ENCODE measurements around the gene KAT2A. TPM values are rescaled to one million over a fixed set of nuclear protein-coding genes. Genes with fewer than 3 reads are reported as not detected.
"Not testable (repeated sequence)": the region's sequence is repeated elsewhere in the genome, so short reads cannot be mapped to it uniquely, and the experiment has no call there.

The KAT2A gene
- total RNA-seq = 58.0 TPM

DNA sequence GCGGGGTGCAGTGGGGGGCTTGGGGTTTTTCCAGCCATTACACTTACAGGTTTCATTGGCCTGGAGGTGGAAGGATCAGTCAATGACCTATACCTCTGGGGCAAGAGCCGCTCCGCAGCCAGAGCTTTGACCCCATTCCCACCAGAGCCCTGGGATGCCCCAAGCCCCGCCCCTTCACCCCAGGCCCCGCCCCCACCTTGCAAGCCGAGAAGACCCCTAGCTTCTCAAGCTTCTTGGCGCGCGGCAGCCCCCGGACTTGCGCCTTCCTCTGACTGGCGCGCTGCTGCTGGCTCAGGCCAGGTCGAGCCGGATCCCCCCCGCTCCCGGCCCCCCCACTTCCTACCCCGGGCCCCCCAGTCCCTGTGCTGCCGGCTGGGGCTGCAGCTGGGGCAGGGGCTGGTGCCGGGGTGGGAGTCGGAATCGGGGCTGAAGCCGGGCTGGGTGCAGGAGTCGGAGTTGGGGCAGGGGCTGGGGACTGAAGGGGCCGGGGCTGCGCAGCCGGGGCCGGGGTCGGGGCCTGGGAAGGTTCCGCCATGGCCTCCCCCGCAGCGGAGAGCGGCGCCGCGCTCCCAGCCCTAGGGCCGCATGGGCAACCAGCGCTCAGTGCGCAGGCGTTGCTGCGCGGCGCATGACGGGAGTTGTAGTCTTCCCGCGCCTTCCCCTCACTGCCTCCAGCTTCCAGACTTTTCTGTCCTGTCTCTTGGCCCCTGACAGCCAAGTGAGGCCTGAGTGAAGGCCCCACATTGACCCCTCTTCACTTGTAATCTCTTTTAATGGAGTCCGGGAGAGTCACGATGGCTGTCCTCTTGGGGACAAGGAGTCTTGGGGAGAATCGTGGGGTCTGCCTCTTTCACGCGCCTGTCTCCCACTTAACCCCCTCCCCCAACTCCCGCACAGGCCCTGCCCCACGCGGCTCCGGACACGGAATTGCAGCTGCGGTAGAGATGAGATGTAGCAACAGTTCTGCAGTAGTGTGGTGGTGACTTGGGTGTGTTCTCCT, at the start of gene KAT2A:
Gene KAT2A (minus strand): TSS at position 598 of the 1,000 bp plus-strand sequence. CDS start 63 bp downstream, at position 535.
- DNase-seq (ENCODE audit: low spot score) = peak; percentile 88
- ATAC-seq = peak; percentile 92

DNA sequence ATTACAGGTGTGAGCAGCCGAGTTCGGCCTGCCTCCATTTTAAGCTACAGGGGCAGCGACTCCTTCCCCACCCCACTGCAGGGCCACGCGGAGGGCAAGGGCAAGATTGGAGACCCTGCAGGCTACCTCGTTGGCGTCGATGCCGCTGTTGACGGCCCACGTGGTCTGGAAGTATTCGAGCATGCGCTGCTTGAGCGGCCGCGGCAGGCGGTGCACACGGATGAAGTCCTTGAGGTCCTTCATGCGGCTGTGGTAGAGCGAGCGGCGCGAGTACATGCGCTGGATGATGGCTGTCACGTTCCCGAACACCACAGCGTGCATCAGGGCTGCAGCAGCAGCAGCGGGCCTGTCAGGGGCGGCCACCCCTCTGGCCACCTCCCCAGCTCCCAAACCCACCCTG, 48.2 kb upstream of the KAT2A start:
- intact Hi-C loops (cut with DNase I) = loop anchor here (1.0 kb wide), 1 partner anchor 43 kb away; no protein-coding TSS in a partner anchor
- ATAC-seq = no peak
- no peak for DNase-seq (ENCODE audit: low spot score)

More for the DNA sequence above, at the start of gene KAT2A:
- intact Hi-C loops (cut with DNase I) = no loop called here

DNA sequence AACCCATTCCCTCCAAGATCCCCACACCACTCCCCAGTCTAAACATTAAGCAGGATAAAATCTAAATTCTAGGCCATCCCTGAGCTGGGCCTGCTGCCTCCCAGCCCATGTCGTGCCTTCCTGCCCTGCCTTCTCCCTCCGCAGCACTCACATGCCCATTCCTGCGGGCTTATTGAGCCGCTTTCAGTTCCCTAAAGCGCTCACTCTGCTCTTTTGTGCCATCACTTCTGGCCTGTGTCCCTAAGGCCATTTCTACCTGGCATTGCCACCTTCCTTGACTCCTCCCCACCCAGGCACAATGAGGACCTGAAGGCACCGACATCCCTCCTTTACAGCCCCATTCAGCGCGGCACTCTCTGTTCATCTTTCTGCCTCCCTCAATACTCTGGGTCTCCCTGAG, 46.6 kb upstream of the KAT2A start:
- no peak for DNase-seq (ENCODE audit: low spot score)
- intact Hi-C loops (cut with DNase I) = no loop called here
- ATAC-seq = no peak

DNA sequence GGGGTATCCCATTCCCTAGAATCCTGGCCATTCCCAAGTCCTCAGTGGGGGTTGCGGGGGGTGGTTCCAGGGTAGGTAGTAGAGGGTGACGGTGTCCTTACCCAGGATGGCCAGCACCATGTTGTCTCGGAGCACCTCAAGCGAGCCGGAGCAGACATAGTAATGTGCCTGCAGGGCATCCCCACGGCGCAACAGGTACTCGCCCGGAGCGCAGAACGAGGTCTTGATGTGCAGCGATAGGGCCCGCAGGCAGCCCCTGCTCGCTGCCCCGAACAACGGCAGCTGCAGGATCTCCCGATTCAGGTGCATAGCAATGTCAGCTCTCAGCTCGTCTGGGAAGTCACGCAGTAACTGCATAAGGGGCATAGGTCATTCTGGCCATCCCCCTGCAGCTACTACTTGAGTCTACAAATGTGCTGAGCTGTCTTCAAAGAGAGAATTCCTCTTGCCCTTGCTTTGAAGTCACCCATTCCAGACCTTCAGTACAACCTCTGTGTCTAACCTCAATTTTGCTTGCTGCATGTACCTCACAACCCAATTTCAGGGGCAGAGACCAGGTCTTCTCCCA, 45.1 kb upstream of the KAT2A start:
- no peak for DNase-seq (ENCODE audit: low spot score)
- intact Hi-C loops (cut with DNase I) = no loop called here
- ATAC-seq = no peak

DNA sequence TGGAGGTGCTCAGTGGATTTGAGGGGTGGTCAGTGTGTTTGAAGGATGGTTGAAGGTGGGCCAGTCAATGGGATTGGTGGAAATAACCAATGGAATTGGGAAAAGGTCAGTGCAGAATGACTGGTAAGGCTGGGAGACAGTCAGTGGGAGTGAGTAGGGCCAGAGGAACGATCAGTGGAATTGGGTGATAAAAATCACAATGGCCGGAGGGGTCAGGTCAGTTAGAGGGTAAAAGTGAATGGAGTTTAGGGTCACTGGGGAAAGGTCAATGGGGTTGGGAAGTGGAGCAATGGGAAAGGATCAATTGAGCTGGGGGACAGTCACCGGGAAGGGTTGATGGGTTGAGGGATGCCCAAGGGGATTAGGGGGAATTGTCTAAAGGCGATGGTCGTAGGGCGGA, 44.6 kb upstream of the KAT2A start:
- intact Hi-C loops (cut with DNase I) = no loop called here
- DNase-seq (ENCODE audit: low spot score) = no peak
- no peak for ATAC-seq

DNA sequence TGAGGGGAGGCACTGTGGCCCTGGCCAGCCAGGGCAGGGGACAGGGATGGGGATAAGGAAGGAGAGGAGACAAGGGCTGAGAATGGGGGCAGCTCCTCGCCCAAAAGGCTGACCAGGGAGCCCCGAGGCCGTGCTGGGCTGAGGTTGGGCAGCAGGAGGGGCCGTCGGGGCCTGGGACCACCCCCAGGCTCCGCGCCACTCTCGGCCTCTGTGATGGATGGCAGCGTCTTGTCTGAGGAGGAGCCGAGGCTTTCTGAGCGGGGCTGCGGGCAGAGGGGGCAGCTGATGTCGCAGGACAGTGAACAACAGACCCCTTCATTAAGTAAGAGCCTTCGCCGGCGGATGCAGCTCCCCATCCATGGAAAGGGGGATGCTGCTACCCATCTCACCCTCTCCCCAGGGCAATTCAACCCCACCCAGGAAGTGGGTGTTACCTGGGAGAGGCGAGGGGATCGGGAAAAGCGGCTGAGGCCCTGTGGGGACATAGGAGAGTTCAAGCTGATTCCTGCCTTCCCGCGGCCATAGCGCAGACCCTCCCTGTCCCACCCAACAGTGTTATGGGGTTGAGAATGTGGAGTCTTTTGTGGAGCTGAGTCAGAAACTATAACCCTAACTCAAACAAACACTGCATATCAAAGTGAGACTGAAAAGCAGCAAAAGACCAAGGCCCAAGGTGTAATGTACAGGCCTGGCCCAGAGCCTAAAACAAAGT, 42.7 kb upstream of the KAT2A start:
- intact Hi-C loops (cut with DNase I) = no loop called here
- DNase-seq (ENCODE audit: low spot score) (no peak), ATAC-seq (no peak)

DNA sequence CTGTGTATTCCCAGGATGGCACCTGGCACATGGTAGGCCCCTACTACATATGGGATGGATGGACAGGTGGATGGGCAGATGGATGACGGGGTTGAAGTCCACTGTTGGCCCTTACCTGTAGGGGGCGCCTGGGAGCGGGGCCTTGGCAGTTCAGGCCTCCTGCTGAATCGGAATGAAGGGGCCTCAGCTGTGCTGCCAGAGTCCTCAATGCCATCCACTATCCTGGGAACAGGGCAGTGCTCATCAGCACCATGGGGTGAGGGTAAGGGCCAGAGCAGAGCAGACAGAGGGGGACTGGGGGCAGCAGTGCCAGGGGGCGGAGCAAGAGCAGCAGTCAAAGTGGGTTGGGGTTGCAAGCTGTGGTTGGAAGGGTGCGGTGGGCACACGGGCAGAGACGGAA, 41.9 kb upstream of the KAT2A start:
- DNase-seq (ENCODE audit: low spot score) (no peak), ATAC-seq (no peak)
- intact Hi-C loops (cut with DNase I) = no loop called here

DNA sequence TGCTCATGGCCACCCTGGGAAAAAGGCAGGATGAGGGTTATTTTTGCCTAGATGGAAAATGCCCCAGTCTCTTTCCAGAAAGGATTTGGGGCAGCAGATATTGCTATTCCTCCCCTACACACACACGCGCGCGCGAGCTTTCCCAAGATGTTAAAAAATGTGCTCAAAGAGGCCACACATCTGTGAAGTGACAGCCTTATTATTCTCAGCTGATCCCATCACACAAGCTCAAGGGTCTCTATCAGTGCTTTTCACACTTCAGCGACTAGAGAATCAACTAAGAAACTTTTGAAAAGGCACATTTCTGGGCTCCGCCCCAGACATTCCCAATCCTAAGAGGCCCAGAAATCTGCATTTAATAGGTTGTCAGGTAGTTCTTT, 39.4 kb upstream of the KAT2A start:
- intact Hi-C loops (cut with DNase I) = no loop called here
- ATAC-seq (no peak), DNase-seq (ENCODE audit: low spot score) (no peak)

DNA sequence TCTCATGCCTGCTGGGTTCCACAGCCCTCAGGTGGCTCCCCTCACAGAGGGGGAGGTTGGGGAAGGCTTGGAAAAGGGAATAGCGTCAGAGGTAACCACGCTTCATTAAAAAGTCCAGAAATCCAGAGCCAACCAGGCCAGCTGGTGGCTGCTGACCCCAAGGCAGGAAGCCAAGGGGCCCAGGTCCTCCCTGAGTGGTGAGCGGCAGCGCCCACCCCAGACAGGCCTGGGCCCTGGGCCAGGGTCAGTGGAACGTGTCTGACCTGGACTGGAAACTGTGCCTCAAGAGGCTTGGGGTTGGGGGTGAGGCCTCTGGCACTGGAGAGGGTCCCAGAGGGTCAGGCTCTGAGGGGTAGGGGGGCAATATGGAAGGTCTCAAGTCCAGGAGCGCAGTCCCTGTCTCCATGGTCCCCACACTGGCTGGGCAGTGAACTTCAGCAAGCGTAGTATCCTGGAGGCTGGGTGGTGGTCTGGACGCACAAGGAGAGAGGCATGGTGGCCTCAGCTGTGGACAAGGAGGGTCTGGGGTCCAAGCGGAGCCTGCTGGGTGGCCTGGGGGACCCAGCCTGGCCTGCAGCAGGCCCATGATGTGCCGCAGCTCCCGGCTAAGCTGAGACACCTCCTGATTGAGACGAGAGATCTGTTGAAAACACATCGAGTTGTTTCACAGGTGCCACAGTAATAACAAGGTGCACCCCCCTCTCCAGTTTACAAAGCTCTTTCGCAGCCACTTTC, 38.8 kb upstream of the KAT2A start:
- intact Hi-C loops (cut with DNase I) = no loop called here
- ATAC-seq (no peak), DNase-seq (ENCODE audit: low spot score) (no peak)

DNA sequence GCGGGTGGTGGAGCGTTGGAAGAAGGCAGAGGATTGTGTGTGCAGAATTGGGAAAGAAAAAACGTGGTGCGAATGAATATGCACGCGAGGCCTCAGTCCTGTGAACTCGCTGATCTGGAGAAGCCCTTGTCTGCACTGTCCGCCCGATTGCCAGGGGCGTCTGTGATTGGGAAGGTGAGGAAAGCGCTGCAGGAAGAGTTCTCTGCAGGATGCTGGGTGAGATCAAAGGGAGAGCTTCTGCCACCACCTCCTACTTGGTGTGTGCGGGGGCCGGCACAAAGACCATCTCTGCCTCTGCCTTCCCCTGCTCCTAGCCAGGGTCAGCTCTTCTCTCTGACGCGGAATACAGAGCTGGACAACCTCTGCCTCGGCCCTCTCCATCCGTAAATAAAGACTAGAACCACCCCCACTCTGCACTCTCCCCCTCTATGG, 34.5 kb upstream of the KAT2A start:
- intact Hi-C loops (cut with DNase I) = no loop called here
- ATAC-seq = no peak
- no peak for DNase-seq (ENCODE audit: low spot score)

DNA sequence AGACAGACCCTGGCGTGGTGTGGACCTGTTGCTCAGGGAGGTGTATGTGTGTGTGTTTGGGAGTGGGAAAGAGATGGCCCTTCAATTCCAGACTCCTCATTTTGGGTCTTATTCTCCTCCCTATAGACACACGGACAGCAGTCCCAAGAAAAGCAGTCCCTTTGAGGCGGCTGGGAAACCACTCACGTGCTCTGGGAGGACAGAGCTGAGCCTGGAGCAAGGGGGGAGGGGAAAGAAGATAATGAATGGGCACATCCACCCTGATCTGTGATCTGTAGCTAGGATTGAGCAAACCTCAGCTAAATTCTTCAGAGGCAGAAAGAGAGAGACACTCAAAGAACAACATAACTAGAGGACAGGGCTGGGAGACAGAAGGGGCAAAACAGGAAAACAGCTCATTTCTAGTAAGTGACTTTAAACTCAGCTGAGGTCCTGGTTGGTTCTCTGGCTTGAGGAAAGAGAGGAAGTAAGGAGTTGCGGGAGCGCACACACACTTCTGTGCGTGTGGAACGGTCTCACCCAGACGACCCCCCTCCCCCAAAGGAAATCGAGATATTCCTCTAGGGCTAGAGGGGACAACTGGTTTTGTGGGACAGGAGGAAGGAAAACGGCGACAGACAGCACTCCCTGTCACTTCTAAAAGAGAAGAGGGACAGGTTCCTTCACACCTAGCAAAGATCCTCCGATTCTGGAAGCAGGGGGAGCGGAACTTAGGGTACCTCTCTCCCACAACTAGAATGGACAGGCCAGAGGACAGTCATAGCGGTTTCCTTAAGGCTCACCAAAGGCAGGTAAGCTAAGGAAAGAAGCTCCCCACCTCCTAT, 33.0 kb upstream of the KAT2A start:
- intact Hi-C loops (cut with DNase I) = no loop called here

DNA sequence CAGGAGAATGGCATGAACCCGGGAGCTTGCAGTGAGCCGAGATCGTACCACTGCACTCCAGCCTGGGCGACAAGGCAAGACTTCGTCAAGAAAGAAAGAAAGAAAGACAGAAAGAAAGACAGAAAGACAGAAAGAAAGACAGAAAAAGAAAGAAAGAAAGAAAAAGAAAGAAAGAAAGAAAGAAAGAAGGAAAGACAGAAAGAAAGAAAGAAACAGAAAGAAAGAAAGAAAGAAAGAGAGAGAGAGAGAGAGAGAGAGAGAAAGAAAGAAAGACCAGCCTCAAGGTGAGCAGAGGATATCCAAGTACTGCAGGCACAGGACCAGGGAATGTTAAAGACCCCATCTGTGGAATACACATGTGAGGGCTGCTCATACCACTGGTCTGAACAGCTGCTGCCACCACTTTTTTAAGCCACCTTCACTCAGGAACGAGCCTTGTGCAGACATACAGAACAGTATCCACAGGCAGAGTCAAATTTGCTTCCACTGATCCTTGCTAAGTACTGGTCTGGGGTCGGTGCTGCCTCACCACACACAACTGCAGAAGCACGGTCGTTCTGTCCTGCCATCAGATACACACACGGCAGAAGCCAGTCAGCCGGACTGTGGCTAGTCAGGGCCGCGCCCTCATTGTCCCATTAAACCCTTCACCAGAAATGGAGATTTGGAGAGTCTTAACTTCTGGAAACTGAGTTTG, 25.9 kb upstream of the KAT2A start:
- no peak for ATAC-seq

More for the DNA sequence above, 33.0 kb upstream of the KAT2A start:
- ATAC-seq (no peak), DNase-seq (ENCODE audit: low spot score) (no peak)

DNA sequence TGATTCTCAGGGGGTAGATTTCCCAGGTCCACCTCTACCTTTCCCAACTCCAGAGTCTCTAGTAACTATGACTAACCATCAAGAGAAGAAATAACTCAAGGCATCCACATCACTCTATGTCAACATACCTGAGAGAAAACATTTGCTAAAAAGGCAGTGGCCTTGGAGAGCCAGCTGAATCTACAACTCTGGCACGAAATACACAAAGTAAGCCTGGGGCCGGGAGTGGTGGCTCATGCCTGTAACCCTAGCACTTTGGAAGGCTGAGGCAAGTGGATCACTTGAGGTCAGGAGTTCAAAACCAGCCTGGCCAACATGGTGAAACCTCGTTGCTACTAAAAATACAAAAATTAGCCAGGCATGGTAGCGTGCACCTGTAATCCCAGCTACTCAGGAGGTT, 22.0 kb upstream of the KAT2A start:
- ATAC-seq; intact Hi-C loops (cut with DNase I); DNase-seq (ENCODE audit: low spot score): not testable (repeated sequence)

More for the DNA sequence above, 25.9 kb upstream of the KAT2A start:
- no peak for DNase-seq (ENCODE audit: low spot score)
- intact Hi-C loops (cut with DNase I) = no loop called here

DNA sequence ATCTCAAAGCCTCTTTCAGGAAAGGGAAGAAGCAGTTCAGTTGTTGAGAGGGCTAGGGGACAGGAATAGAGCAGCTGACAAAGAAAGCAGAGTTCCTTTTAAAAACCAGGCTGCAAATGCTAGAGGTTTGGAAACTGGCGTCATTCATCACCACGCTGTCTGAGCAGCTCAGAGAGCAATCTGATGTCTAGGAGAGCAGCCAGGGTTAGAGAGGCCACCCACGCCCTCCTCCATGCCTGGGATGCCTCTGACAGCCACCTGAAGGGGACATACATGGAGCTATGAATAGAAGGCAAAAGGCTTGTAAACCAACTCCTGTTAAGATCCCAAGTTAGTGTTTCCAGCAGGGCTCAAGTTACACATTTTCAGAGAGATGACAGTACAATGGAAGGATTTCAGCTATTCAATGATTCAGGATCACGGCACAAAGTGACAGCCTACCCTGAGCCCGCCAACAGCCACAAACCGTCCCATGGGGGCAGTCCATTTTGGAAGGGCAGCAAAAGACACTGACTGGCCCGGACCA, 21.3 kb upstream of the KAT2A start:
- ATAC-seq = no peak
- DNase-seq (ENCODE audit: low spot score) = no peak
- intact Hi-C loops (cut with DNase I) = no loop called here

DNA sequence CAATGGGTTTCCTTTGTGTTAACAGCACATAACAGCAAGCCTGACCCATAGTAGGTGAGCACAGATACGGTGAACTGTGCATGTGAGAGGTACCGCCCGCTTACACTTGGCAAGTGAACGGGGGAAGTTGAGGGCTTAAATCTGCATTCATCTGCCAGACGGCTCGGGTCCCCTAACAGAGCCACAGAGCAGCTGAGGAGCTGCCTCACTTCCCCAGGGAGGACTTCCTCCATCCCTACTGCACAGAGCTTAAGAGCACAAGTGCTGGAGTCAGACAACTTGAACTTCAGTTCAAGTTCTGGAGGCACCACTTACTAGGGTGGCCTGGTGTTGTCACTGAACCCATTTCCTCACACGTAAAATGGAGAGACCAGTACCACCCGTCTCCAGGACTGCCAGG, 20.2 kb upstream of the KAT2A start:
- ATAC-seq (peak; percentile 46), DNase-seq (ENCODE audit: low spot score) (no peak)
- intact Hi-C loops (cut with DNase I) = no loop called here

DNA sequence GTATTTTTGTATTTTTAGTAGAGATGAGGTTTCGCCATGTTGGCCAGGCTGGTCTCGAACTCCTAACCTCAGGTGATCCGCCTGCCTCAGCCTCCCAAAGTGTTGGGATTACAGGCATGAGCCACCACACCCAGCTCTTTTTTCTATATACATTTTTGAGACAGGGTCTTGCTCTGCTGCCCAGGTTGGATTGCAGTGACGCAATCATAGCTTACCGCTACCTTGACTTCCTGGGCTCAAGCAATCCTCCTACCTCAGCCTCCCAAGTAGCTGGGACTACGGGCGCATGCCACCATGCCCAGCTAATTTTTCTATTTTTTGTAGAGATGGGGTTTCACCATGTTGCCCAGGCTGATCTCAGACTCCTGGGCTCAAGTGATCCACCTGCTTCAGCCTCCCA, 19.5 kb upstream of the KAT2A start:
- ATAC-seq; intact Hi-C loops (cut with DNase I); DNase-seq (ENCODE audit: low spot score): not testable (repeated sequence)

DNA sequence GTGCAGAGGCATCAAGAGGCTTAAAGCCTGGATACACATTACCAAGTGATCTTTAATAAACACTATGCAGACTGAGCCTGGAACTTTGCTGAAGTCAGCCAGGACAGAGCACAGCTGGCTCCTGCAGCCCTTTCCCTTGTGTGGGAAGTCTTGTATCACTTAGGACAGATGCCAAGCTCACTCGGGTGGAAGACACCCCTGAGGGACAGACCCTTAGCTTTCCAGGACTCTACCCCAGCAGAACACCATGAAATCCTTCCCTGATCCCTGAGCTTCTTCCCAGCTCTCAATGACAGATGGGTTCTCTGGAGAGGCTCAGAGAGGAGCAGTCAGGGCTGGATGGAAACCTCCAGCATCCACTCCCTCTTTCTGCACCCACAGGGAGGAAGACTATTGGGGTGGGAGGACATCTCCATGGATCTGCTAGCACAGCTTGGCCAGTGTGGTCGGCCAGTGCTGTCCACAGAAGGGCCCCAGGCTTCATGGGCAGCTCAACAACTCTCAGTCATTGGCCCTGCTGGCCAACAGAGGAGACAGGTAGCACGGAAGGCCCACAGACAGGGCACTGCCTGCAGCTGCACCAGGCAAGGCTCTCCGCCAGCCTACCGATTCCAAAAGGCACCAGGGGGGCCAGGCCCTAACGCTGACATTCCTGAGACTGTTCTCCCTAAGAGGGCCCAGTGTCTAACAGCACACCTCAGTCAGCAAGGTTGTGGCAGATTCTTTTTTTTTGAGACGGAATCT, 17.8 kb upstream of the KAT2A start:
- intact Hi-C loops (cut with DNase I) = no loop called here
- DNase-seq (ENCODE audit: low spot score) = no peak
- peak; percentile 41 for ATAC-seq

Data from sciatic nerve (tissue), 2 donors.